Renal cortex interstitium (tissue), 11 donors: ENCODE results near the gene HYAL2. TPM values are rescaled to one million over a fixed set of nuclear protein-coding genes. Genes with fewer than 3 reads are reported as not detected.
A peak's percentile ranks its signal among the peaks of the same experiment; 100 is the strongest.

ENCODE experiments used
- DNase-seq, 11 donors: peaks; one replicate each; pipeline ENCODE4 v3.0.0-alpha.2; 2013; ENCODE audit warnings: low read depth in 9 of 11, low spot score in 4 of 11; ENCODE audit errors: extremely low read depth in 1 of 11
- polyA plus RNA-seq, 3 donors: library from polyadenylated mRNA; unstranded; fragments of 120-200 nt; gene quantifications; one replicate each; pipeline ENCODE4 v1.2.1, GENCODE V29; 2013; ENCODE audit not compliant: insufficient read length in 3 of 3

The HYAL2 gene
- polyA plus RNA-seq, 3 donors: 57.0 to 86.5 (median 71.4) TPM

- DNase-seq: no peak
Observed at GRCh38 chr3:50354186-50354764, 31.7 kb upstream of the HYAL2 start.

- no peak for DNase-seq
Observed at GRCh38 chr3:50353245-50354004, 30.9 kb upstream of the HYAL2 start.

DNA sequence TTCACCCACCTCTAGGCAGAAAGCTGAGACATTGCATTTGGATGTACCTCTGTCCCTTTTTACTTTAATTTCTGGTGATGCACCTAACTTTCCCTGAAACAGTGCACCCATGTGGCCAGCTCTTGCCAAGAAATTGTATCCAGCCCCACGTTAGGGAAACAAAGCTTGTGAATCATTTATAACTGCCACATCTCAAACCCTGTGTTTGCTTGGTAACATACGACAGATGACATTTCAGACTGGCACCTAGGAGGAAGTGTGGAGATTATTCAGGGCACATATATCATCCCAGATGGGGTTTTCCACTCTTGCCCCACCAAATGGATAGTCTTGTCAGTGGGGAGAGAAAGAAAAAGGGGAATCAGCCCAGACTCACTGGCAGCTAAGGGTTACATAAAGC is 30.2 kb upstream of the HYAL2 start:
- no peak for DNase-seq

GRCh38 chr3:50351323-50351697 is 28.8 kb upstream of the HYAL2 start:
- DNase-seq: no peak

DNA sequence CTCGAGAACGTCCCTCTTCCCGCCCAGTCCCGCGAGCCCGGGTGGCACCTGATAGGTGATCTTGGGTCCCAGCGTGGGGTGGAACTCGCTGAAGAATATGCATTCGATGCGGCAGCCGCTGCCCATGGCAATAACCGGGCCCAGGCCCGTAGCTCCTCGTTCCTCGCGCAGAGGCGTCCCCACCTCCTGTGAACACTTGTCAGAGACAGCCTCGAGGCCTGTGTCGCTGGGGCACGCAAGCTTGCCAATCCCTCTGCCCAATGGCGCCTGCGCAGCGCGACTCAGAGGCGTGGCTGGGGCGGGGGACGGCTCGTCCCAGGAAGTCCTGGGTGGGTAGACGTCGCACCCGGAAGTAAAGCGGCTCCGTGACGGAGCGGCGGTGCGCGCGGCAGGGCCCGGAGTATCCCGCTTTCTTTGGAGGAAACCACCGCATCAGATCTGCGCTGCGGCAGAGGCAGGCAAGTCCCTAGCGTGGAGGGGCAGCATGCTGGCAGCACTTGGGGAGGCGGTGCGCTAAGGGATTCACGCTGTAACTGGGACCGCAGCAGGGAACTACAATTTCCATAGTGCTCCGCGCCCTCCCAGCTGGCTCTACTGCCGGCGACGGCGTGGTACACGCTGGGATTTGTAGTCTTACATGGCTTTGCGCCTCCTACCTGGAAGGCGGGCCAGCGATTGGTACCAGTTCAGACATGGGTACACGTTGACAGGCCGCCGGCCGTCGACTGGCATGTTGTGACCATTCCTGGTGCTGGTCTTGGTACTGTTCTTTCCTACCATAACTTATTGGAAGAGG is 28.2 kb upstream of the HYAL2 start, which contains the start of the genes CYB561D2 and NPRL2:
TSS of gene CYB561D2 (plus strand) at position 336 of the 796 bp plus-strand sequence. CDS start 572 bp downstream, outside the sequence.
TSS of gene NPRL2 (minus strand) at position 249 of the 796 bp plus-strand sequence. CDS start at position 126, 123 bp downstream.
- DNase-seq: peak; percentile 70 to 92 (median 88)

- no peak for DNase-seq
Observed at GRCh38 chr3:50350213-50350526, 27.6 kb upstream of the HYAL2 start.

- no peak for DNase-seq
Observed at GRCh38 chr3:50347187-50347813, 24.8 kb upstream of the HYAL2 start.

DNA sequence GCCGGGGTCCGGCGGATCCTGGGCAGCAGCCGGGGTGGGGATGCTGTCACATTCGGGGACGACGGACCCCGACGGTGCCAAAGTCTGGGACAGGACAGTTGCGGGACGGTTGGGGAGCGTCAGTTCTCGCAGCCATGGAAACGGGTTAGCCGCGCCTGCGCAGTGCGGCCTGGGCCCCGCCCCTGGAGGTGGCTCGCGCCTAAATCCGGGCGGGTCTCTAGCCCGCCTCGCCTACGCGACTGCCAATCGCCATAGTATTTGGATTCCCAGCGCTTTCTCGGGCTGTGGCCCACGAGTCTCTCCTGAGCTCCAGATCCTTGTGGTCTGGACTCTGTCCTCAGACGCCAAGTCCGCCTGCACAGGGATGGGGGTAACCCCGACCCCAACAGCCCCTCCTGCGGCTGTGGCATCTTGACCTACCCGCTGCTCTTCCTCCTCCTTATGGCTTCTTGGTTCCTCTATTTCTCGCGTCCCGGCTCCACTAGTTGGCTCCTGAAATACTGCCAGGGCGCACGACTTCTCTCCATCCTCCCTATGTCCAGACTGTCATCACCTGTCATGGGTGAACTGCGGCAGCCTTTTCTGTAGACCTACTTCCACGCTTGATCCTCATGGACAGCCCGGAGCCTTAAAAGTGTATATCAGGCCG is 23.2 kb upstream of the HYAL2 start, which contains the start of gene ZMYND10:
TSS of gene ZMYND10 (minus strand) at position 147 of the 649 bp plus-strand sequence. CDS start 153 bp downstream, outside the sequence.
- DNase-seq: no peak

DNA sequence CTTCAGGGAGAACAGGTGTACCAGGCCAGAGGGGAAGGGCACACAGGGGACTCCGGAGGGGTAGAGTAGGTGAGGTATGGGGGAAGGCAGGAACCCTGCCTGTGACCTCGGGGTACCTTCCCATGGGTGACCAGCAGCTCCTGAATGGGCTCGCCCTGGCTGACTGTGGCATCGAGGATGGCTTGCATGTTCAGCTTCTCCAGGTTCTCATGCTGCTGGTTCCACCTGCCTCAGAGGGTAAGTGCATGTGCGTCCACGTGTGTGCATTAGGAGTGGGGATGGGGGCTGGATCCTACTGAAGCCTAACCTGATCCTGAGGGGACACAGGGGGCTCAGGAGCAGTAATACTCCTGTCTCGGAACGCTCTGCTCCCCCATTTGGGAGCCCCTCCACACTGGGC is 22.5 kb upstream of the HYAL2 start:
- DNase-seq: no peak

DNA sequence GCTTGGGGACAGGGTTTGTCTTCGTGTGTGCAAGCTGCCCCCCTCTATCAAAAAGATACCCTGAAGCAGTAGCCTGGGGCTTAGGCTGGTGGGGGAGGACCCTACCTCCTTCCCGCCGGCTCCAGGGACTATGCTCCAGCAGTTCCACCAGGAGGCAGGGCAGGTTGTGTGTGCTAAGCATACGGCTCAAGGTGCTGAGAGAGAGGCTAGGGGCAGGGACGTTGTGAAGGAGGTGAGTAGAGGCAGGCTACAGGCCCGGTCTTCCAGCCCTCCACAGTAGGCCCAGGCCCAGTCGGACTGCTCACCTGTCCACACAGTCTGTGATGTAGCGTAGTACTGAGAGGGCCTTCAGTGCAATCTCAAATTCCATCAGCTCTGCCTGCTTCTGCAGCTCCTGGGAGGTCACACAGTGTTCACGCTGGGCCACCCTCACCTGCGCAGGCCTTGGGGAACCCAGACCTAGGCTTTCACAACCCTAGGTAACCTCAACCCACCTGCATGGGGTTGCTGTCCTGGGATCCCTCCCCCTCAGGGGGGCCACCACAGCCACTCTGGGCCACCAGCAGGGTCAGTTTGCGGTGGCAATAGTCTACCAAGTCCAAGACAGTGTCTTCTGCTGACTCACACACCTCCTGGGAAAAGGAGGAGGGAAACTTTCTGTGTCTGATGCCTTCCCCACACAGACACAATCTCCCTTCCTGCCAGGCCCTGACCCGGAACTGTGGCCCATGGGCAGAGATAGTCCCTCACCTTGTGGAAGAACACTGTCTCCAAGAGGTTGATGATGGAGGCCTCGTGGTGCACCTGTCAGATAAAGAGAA is 20.5 kb upstream of the HYAL2 start:
- no peak for DNase-seq

DNA sequence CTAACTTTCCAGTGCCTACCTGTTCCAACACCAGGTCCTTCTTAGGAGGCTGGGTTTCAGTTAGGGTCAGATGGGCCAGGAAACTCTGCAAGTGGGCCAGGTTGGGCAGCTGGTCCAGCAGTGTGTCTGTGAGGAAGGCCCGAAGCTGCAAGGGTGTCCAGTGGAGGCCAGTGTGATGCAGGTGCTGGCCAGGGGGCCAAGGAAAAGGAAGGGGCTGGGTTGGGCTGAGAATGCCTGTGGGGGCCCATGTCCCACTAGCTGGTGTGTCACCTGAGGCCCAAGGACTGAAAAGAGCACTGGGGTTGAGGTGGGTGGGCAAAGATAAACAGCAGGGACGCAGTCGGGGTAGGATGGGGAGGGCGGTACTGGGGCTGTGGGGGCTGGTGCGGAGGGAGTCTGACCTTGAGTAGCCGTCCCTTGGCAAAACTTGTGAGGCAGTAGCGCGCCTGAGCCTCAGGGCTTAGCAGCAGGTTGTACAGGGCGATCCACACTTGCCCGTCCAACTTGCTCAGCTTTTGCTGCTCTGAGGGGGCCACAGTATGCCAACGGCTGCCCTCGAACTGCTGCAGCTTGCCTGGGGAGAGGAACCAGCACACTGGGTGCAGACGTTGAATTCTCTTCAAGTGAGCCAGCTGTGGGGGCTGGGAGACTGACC is 19.6 kb upstream of the HYAL2 start:
- no peak for DNase-seq

DNA sequence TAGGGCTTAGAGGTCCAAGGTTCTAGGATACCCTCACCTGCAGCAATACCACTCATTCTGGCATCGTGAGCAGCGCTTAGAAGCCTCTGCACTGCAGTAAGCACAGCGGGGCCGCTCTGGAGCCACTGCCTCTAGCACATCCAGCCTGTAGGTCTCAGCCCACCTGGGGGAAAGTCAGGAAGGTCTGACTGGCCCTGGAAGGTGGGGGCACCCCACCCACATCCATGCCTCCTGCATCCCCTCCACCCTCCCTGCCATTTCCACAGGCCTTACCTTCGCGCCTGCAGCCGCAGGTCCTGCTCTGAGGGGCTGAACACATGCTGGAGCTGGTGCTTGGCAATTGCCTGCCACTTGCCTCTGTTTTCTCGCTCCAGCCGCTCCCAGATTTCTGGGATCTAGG is 19.0 kb upstream of the HYAL2 start:
- no peak for DNase-seq

GRCh38 chr3:50340448-50341329 is 18.1 kb upstream of the HYAL2 start, which contains the start of gene RASSF1:
TSS of gene RASSF1 (minus strand) at chr3:50340836. CDS start at chr3:50340805, 31 bp downstream.
- DNase-seq: no peak

DNA sequence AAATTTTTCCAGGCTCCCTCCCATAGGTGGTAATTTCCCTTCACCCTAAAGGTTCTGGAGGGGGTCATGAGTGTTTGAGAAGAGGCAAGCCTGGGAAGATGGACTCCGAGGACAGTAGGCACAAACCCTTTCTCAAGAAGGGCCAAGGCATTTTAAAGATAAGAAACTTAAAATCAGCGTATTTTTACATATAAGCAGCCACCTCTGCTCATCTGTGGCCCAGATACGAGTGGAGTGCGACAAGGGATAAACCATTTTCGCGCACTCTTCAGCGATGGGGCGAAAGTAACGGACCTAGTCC is 17.6 kb upstream of the HYAL2 start:
- no peak for DNase-seq

- no peak for DNase-seq
Observed at GRCh38 chr3:50339485-50340146, 17.1 kb upstream of the HYAL2 start.

- DNase-seq: no peak
Observed at GRCh38 chr3:50338965-50339364, 16.4 kb upstream of the HYAL2 start.
